GM19238 (cell line): ENCODE results near the gene BTNL9.
"Not testable (repeated sequence)": the region's sequence is repeated elsewhere in the genome, so short reads cannot be mapped to it uniquely, and the experiment has no call there.

Source experiments
- DNase-seq: peaks from one replicate; pipeline ENCODE4 v3.0.0; 2011; ENCODE audit warnings: low spot score; ENCODE audit not compliant: insufficient read length

BTNL9 gene

DNA sequence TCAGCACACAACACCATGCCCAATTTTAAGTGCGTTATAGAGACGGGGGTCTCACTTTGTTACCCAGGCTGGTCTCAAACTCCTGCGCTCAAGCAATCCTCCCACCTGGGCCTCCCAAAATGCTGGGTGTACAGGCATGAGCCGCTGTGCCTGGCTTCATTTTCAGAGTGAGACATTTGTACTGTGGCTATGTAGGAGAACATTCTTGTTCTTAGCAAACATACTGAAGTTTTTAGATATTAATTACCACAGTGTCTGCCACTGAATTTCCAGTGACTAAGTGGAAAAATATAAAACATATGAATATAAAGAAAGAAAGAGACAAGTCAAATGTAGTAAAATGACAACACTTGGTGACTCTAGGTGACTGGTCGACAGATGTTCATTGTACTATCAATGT is 20.9 kb downstream of the BTNL9 start:
- DNase-seq = no peak

DNA sequence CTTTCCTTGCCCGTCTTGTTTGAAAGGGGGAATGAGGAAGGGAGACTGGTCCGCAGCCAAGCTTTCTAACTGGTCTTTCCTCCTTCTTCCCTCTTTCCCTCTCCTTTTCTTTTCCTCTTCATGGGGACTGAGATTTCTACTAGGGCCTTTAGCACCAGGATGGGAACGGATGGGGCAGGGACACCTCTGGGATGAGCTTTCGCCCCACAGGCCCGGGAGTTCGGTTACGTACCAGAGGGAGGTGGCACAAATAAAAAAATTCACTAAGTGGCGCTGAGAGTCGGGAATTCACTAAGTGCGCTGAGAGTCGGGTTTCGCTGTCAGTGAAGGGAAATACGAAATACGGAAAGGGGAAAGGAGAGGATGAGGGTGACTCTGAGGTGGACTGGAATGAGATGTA is 21.6 kb downstream of the BTNL9 start:
- no peak for DNase-seq

- no peak for DNase-seq
Measured at GRCh38 chr5:181062631-181063030, 22.6 kb downstream of the BTNL9 start.

DNA sequence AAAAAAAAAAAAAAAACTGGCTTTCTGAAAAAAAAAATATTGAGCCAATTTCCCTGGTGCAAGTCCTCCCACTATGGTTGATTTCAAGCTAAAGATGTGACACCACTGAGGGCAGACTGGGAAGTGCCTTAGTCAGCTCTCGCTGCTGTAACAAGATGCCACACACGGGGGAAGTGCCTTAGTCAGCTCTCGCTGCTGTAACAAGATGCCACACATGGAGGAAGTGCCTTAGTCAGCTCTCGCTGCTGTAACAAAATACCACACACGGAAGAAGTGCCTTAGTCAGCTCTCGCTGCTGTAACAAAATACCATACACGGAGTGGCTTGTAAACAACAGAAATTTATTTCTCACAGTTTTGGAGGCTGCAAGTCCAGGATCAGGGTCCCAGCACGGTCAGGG is 23.4 kb downstream of the BTNL9 start:
- DNase-seq = no peak

DNA sequence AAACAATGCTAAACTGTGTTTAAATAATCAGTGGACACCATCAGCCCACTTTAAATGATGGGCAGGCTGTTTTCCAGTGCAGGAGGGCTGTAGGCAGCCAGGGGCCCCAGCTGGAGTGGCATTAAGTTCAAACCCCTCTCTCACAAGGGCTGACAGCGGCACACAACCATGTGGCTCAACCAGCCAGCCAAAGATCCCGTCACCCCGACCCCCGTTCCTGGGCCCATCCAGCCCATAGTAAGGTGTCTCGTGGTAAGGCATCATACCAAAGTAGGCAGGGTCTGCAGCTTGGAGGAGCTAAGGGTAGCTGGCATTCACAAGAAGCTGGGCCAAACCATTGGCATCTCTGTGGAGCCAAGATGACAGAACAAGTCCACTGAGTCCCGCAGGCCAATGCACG is 24.9 kb downstream of the BTNL9 start:
- DNase-seq = no peak

DNA sequence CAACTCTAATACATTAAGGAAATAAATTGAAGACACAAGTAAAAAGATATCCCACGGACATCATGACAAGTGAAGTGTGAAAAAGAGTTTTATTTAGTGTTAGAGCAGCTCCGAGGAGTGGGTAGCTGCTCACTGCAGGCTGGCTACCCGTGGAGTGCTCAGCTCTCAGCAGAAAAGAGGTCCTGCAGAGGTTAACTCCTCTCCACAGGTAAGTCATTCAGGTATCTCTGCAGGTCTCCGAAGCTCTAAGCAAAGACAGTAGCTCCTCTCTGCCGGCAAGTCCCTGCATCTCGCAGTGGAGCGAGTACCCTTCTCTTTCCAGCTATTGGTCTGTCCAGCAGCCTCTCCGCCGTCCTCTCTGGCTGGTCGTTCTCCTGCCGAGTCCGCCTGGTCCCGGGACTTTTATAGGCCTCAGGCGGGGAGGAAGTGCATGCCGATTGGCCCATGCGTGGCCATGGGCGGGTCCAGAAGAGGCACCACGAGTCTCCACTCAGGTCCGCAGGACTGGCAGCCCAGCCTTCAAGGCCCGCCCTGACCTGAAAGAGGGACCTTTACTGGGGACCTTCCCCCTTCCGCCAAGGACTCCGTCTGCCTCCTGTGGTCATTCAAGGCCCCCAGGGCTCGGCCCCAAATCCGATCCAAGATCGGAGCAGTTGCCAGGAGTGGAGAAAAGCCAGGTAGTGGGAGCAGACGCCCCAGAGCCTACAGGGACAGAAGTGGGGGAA is 29.9 kb downstream of the BTNL9 start:
- no peak for DNase-seq

DNA sequence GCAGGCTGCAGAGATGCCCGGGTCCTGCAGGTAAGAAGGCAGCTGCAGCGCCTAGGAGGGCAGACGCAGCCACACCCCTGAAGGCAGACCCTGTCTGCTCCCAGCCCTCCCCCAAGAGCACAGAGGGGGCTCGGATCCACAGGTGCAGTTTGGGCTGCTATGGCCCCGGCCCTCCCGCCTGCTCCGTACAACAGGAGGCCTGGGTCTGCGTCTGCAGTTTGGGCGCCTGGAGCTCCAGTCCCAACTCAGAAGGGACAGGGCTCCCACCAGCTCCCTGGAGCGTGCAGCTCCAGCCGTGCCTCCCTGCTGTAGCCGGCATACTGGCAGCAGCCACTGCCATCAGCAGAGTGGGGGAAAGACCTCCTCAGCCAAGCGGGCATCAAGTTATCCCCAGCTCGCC is 30.5 kb downstream of the BTNL9 start:
- no peak for DNase-seq

DNA sequence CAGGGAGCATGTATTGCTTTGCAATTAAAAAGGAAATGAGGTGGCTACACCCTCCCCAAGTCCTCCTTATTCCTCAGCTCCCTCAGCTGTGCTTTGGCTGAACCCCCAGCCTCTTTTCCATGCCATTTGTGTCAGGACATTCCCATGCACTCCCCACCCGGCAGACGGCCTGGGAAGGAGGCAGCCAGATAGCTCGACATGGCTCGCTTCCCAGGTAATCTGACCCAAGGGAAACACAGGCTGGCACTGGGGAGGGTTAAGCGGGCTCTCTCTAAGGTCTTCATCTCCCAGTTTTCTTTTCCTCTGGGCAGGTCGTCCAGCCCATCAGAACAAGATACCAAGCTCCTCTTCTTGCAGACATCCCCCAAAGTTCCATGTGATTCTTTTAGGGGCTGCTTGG is 31.2 kb downstream of the BTNL9 start:
- DNase-seq = no peak

DNA sequence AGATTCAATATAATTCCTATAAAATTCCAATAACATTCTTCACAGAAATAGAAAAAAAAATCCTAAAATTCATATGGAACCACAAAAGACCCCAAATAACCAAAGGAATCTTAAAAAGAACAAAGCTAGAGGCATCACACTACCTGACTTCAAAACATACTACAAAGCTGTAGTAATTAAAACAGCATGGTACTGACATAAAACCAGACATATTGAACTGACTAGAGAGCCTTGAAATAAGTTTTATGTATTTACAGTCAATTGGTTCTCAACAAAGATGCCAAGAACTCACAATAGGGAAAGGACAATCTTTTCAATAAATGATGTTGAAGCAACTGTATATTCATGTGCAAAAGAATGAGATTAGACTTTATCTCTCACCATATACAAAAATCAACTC is 36.9 kb downstream of the BTNL9 start:
- DNase-seq = no peak

- DNase-seq = no peak
Measured at GRCh38 chr5:181081989-181082388, 41.9 kb downstream of the BTNL9 start.

DNA sequence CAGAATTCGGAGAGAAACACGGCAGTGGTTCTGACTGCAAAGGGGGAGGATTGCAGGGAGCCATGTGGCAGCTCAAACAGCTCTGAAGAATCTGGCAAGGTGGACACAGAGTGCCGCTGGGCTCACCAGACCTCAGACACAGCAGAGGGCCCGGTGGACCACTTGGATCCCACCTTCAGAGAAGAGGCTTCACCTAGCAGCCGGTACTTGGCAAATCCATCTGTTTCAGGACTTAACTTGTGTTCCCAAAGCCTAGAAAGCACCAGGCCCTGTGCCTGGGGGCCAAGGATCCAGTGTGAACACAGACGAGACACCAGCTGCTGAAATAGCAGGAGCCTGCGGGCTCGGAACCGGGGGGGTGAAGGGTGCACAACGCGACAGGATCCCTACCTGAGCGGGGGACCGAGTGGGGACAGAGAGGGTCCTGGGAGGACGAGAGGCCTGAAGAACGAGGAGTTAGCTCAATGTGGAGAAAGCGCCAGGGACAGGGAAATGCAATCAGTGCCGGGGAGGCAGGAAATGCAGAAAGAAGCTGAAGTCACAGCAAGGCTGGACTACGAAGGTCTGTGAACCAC is 44.6 kb downstream of the BTNL9 start:
- DNase-seq = no peak

DNA sequence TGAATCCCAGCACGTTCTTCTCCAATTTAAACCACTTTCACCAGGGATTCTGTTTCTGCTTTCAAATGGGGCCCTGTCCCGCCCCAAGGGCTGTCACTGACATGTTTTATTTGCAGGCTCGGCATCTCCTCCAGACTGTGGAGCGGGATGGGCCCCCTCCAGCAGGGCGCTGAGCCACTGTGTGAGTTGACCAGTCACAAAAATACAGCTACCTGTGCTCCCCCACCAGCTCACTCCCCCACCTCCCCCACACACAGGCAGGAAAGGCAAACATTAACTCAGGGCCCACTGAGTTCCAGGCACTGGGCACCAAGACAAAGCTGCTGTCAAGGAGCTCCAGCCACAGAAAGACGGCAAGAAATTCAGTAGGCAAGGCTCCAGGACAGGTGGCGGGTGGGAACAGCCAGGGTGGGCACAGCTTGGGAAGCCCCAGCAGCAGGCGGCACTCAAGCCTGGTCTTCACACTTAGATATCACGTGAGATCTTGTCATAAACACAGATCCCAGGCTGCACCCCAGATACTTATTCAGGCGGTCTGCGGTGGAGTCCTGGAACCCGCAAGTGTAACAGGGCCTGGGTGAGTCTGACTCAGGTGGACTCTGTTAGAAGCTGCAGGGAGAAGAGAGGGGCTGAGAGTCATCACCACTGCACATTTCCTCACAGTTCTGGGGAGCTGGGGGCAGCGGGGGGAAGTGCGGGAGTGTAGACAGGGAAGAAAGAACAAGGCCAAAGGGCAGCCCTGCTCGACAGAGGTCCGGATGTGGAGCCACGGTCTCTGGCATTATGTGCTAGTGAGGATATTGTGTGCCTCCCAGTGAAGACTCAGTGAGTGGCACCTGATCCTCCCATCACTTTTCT is 46.2 kb downstream of the BTNL9 start:
- DNase-seq = no peak

- DNase-seq = no peak
Measured at GRCh38 chr5:181086884-181087205, 46.8 kb downstream of the BTNL9 start.

- no peak for DNase-seq
Measured at GRCh38 chr5:181087309-181087708, 47.2 kb downstream of the BTNL9 start.

DNA sequence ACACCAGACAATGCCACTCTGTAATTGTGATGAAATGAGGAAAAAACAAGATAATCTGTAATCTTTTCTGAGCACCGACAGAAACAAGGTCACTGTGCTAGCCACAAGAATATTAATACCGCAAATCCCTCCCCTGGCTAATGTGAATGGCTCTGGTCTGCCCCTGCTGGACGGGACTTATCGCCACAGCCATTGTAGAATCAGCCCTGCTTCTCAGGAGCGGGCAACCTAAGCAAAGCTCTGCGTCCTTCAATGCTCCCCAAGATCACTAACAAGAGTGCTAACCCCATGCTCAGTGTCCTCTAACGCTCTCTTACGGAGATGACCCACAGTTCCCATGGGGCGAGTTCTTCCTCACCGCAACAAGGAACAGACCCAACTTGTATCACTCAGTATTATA is 48.2 kb downstream of the BTNL9 start:
- DNase-seq = no peak

DNA sequence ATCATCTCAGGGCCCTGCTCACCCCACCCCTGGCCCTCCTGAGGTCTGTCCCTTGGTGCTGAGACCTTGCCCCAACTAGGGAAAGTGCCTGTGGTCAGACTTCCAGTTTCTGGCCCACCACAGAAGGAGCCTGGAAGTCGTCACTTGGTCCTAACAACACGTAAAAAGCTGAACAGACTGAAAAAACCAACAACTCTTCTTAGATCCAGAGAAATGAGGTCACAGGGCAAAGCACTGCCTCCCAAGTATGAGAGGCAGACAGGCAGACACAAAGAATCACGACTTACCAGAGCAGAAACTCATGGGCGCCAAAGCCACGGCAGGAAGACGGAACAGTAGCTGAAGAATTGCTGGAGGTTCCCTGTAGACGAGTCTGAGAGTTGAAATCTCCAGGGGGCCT is 52.4 kb downstream of the BTNL9 start:
- no peak for DNase-seq

DNA sequence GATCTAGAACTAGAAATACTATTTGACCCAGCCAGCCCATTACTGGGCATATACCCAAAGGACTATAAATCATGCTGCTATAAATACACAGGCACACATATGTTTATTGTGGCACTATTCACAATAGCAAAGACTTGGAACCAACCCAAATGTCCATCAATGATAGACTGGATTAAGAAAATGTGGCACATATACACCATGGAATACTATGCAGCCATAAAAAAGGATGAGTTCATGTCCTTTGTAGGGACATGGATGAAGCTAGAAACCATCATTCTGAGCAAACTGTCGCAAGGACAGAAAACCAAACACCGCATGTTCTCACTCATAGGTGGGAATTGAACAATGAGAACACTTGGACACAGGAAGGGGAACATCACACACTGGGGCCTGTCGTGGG is 55.1 kb downstream of the BTNL9 start:
- DNase-seq = not testable (repeated sequence)

DNA sequence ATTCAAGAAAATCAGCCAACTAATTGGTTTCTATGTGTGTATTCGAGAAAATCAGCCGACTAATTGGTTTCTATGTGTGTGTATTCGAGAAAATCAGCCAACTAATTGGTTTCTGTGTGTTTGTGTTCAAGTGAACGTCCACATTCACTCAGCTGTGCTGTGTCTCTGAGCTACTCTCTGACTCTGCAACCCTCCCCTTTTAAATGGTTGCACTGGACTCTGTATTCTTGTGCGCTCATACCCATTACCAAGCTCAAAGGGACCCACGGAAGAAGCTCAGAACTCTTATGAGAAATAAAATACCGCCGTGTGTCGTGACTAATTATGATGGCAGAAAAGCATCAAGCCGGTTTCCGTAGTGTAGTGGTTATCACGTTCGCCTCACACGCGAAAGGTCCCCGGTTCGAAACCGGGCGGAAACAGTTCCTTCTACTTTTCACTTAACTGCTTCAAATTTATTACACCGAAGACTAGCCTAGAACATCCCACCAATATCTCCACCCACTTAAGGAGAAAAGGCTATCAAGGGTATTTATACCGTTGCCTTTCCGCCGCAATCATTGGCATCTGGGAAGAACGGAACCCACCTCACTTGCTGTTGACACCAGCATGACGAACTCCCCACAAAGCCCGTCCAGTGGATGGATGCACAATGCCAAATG is 56.8 kb downstream of the BTNL9 start:
- not testable (repeated sequence) for DNase-seq

DNA sequence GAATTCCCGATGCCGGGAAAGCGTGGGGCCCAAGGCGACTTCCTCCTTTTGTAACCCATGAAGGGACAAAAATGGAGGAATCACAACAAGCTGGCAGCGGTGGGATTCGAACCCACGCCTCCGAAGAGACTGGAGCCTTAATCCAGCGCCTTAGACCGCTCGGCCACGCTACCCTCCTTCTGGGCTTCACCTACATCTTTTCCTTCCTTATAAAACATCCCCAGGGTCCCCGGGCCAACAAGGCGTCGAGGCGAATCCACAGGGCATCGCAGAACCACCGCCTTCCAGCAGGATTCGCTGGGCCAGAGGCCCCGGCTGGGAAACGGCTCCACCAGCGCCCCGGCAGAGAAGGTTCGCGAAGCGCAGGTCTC is 57.3 kb downstream of the BTNL9 start:
- DNase-seq = not testable (repeated sequence)

DNA sequence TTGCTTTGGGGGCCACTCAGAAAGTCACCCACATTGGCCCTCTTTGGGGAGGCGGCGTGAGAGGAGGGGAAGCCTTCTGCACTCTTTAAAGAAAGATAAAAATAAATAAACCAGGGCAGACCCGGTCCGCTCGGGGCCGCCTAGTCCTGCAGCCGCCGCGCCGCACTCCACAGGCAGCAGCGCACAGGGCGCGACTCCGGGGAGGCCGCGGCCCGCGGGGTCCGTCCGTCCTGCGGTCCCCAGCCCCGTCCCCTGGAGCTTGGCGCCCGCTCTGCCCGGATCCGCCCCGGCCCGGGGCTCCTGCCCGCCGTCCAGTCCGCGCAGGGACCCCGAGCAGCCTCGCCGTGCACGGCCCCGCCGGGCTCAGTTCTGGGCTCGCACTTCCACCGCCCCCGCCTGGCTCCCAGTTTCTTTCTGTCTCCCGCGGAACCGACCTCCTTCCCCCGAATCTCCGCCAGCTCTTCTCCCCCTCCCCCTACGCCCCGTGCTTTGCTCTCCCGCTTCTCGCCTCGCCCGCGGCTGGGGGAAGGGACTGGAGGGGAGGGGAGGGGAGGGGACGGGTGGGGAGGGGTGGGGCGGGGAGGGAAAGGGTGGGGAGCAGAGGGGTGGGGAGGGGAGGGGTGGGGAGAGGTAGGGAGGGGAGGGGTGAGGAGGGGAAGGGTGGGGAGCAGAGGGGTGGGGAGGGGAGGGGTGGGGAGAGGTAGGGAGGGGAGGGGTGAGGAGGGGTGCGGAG is 57.9 kb downstream of the BTNL9 start:
- not testable (repeated sequence) for DNase-seq

- no peak for DNase-seq
Measured at GRCh38 chr5:181098762-181099601, 58.9 kb downstream of the BTNL9 start.
